SK-N-MC (cell line): ENCODE results near the gene RIC3.

ENCODE experiments used
- DNase-seq: peaks from one replicate; pipeline ENCODE4 v3.0.0-alpha.2; 2011; ENCODE audit warnings: low read depth, low spot score
- H3K27ac ChIP-seq: fragments of 200-600 bp; sonication (generic); 2 replicates; pipeline ENCODE4 v1.5.1; 2016; ENCODE audit warnings: mixed run types
- H3K36me3 ChIP-seq: fragments of 200-600 bp; sonication (generic); 2 replicates; pipeline ENCODE4 v1.6.1; 2017; ENCODE audit warnings: antibody characterized with exemption, low read length, mixed read lengths; ENCODE audit not compliant: insufficient read depth
- H3K4me3 ChIP-seq: fragments of 200-600 bp; sonication (generic); 2 replicates; pipeline ENCODE4 v1.5.1; 2016
- H3K9ac ChIP-seq: fragments of 200-600 bp; sonication (generic); 2 replicates; pipeline ENCODE4 v1.8.0; 2017; ENCODE audit warnings: mixed run types, mixed read lengths; ENCODE audit not compliant: insufficient read length
- H3K9me3 ChIP-seq: fragments of 200-600 bp; sonication (generic); 2 replicates; pipeline ENCODE4 v1.6.1; 2017; ENCODE audit warnings: low read depth, mild to moderate bottlenecking, antibody characterized with exemption, low read length, moderate library complexity, mixed read lengths
- EZH2 ChIP-seq: fragments of 200-600 bp; sonication (generic); IDR thresholded peaks from one replicate; pipeline ENCODE4 v1.6.1; 2017; ENCODE audit warnings: antibody characterized with exemption
- FOXP2 ChIP-seq: optimal IDR thresholded peaks from 2 replicates; pipeline ENCODE3; 2011; ENCODE audit warnings: mild to moderate bottlenecking, moderate library complexity; ENCODE audit not compliant: insufficient read depth; ENCODE audit errors: extremely low read length, control extremely low read depth
- POLR2AphosphoS5 ChIP-seq: IDR thresholded peaks from 2 replicates; pipeline ENCODE4 v1.6.1; 2012; ENCODE audit warnings: mild to moderate bottlenecking, low read depth, low read length, borderline replicate concordance

Gene RIC3

GRCh38 chr11:8090756-8091155 is 78.1 kb downstream of the RIC3 start:
- Histone ChIP-seq H3K9ac (no peak overlapping the region), H3K4me3 (no peak overlapping the region), H3K27ac (no peak overlapping the region), H3K9me3 (no peaks in the 10 kb centered on the region), H3K36me3 (no peaks in the 10 kb centered on the region; the same call in 1 of the 2 replicates)
- no peak for TF ChIP-seq FOXP2
- TF ChIP-seq EZH2, result no peak
- no peak for TF ChIP-seq POLR2AphosphoS5
- no peak for DNase-seq

GRCh38 chr11:8089791-8090510 is 78.9 kb downstream of the RIC3 start:
- TF ChIP-seq POLR2AphosphoS5, result no peak
- no peak for TF ChIP-seq EZH2
- TF ChIP-seq FOXP2, result no peak
- DNase-seq, result no peak

GRCh38 chr11:8087756-8088155 is 81.1 kb downstream of the RIC3 start:
- no peak for DNase-seq
- H3K9ac ChIP-seq, result no peak overlapping the region
- H3K27ac ChIP-seq, result no peak overlapping the region
- no peak overlapping the region for H3K4me3 ChIP-seq
- no peaks in the 10 kb centered on the region for H3K9me3 ChIP-seq
- H3K36me3 ChIP-seq, result no peaks in the 10 kb centered on the region
- TF ChIP-seq FOXP2 (no peak), POLR2AphosphoS5 (no peak), EZH2 (no peak)

More at GRCh38 chr11:8089791-8090510, 78.9 kb downstream of the RIC3 start:
- Histone ChIP-seq H3K4me3 (no peak overlapping the region), H3K9me3 (no peaks in the 10 kb centered on the region), H3K9ac (no peak overlapping the region), H3K27ac (no peak overlapping the region), H3K36me3 (no peaks in the 10 kb centered on the region; the same call in 1 of the 2 replicates)

GRCh38 chr11:8087185-8087584 is 81.6 kb downstream of the RIC3 start:
- no peak for TF ChIP-seq POLR2AphosphoS5
- no peak for TF ChIP-seq EZH2
- no peak for TF ChIP-seq FOXP2
- H3K9ac ChIP-seq, result no peak overlapping the region
- no peaks in the 10 kb centered on the region for H3K9me3 ChIP-seq
- no peak overlapping the region for H3K27ac ChIP-seq
- no peak for DNase-seq
- H3K36me3 ChIP-seq, result no peaks in the 10 kb centered on the region
- no peak overlapping the region for H3K4me3 ChIP-seq

- H3K27ac ChIP-seq, result no peak overlapping the region
- no peaks in the 10 kb centered on the region for H3K36me3 ChIP-seq
- DNase-seq, result no peak
- no peak overlapping the region for H3K4me3 ChIP-seq
- H3K9me3 ChIP-seq, result no peaks in the 10 kb centered on the region
- TF ChIP-seq FOXP2 (no peak), EZH2 (no peak), POLR2AphosphoS5 (no peak)
- H3K9ac ChIP-seq, result no peak overlapping the region
These were observed 82.3 kb downstream of the RIC3 start for GRCh38 chr11:8086571-8086970.

- H3K9me3 ChIP-seq, result no peaks in the 10 kb centered on the region
- H3K27ac ChIP-seq, result no peak overlapping the region
- DNase-seq, result no peak
- no peak overlapping the region for H3K4me3 ChIP-seq
- H3K36me3 ChIP-seq, result no peaks in the 10 kb centered on the region
- no peak overlapping the region for H3K9ac ChIP-seq
- TF ChIP-seq POLR2AphosphoS5 (no peak), EZH2 (no peak), FOXP2 (no peak)
These were observed 82.8 kb downstream of the RIC3 start for GRCh38 chr11:8086001-8086479.

- H3K9me3 ChIP-seq, result no peaks in the 10 kb centered on the region
These were observed 83.7 kb downstream of the RIC3 start for GRCh38 chr11:8085011-8085645.

GRCh38 chr11:8084352-8084751 is 84.5 kb downstream of the RIC3 start:
- no peak overlapping the region for H3K9ac ChIP-seq

More at GRCh38 chr11:8085011-8085645, 83.7 kb downstream of the RIC3 start:
- H3K27ac ChIP-seq, result no peak overlapping the region
- no peak overlapping the region for H3K9ac ChIP-seq
- TF ChIP-seq POLR2AphosphoS5 (no peak), FOXP2 (no peak), EZH2 (no peak)
- H3K36me3 ChIP-seq, result no peaks in the 10 kb centered on the region
- DNase-seq, result no peak
- no peak overlapping the region for H3K4me3 ChIP-seq

GRCh38 chr11:8083871-8084281 is 84.9 kb downstream of the RIC3 start:
- TF ChIP-seq FOXP2 (no peak), EZH2 (no peak), POLR2AphosphoS5 (no peak)
- Histone ChIP-seq H3K9me3 (no peaks in the 10 kb centered on the region), H3K36me3 (no peaks in the 10 kb centered on the region), H3K9ac (no peak overlapping the region), H3K27ac (no peak overlapping the region), H3K4me3 (peak overlapping the region; percentile 81; the same call in 1 of the 2 replicates)
- no peak for DNase-seq

More at GRCh38 chr11:8084352-8084751, 84.5 kb downstream of the RIC3 start:
- no peak for DNase-seq
- Histone ChIP-seq H3K27ac (no peak overlapping the region), H3K9me3 (no peaks in the 10 kb centered on the region), H3K4me3 (no peak overlapping the region), H3K36me3 (no peaks in the 10 kb centered on the region)
- no peak for TF ChIP-seq FOXP2
- no peak for TF ChIP-seq POLR2AphosphoS5
- no peak for TF ChIP-seq EZH2
